ENCODE measurements around the gene EPHA7. TPM values are rescaled to one million over a fixed set of nuclear protein-coding genes. Genes with fewer than 3 reads are reported as not detected.

EPHA7 gene
- total RNA-seq, 2 experiments from 2014 or later, result not detected

DNA sequence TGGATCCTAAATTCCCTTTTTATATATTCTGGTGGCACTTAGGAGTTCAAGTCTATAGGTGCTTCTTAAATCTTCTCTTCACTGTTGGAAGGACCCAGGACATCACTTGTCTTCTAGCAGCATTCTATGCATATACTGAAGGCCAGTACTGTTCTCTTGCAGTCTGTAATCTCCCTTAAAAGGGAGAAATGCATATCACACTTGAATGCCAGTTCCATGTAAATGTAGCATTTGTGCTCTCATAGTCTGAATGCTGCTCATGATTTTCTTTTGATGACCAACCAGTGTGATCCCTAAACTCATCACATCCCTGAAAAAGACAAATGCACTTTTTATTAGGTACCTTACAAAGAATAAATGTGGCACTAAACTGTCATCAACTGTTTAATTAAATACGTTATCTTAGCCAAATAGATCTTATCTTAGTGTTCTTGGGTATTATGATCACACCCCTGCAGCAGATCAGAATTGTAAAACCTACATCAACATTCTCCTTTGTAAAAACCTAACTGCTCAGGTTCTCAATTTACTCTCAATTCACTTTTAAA lies 176.1 kb downstream of the EPHA7 start:
- no peak for DNase-seq (ENCODE audit: low spot score)
- CTCF ChIA-PET (ENCODE audit: unreplicated experiment), result no interaction called here
- Histone ChIP-seq H2AFZ (ENCODE audit: low read length) (no peak overlapping the region), H3K4me2 (ENCODE audit: low read length) (no peak overlapping the region), H3K9me3 (ENCODE audit: low read length) (no peaks in the 10 kb centered on the region), H3K9me2 (ENCODE audit: insufficient read depth, low read length) (no peaks in the 10 kb centered on the region), H4K20me1 (ENCODE audit: insufficient read depth, low read length) (no peaks in the 10 kb centered on the region), H3K27ac (ENCODE audit: low read depth, low read length, poor library complexity, severe bottlenecking) (no peak overlapping the region), H3K36me3 (ENCODE audit: insufficient read depth, low read length) (no peaks in the 10 kb centered on the region), H3K4me1 (ENCODE audit: insufficient read depth, low read length, poor library complexity, severe bottlenecking) (no peaks in the 10 kb centered on the region), H3K4me3 (ENCODE audit: low read depth, low read length, poor library complexity, severe bottlenecking) (no peak overlapping the region), H3K79me2 (ENCODE audit: insufficient read depth, low read depth, low read length) (no peaks in the 10 kb centered on the region)
- POLR2A ChIA-PET, result interaction anchor here (0.6 to 0.7 kb wide), 2 partner anchors 141 to 281 kb away, joined by 3 read pairs; no protein-coding TSS in a partner anchor
- TF ChIP-seq EZH2phosphoT487 (IDR thresholded peaks at IDR 0.05; ENCODE audit: borderline replicate concordance, low read depth, low read length), result no peak
- TF ChIP-seq, protein P1, sequence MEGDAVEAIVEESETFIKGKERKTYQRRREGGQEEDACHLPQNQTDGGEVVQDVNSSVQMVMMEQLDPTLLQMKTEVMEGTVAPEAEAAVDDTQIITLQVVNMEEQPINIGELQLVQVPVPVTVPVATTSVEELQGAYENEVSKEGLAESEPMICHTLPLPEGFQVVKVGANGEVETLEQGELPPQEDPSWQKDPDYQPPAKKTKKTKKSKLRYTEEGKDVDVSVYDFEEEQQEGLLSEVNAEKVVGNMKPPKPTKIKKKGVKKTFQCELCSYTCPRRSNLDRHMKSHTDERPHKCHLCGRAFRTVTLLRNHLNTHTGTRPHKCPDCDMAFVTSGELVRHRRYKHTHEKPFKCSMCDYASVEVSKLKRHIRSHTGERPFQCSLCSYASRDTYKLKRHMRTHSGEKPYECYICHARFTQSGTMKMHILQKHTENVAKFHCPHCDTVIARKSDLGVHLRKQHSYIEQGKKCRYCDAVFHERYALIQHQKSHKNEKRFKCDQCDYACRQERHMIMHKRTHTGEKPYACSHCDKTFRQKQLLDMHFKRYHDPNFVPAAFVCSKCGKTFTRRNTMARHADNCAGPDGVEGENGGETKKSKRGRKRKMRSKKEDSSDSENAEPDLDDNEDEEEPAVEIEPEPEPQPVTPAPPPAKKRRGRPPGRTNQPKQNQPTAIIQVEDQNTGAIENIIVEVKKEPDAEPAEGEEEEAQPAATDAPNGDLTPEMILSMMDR (conservative IDR thresholded peaks at IDR 0.05; ENCODE audit: low read length), result no peak
- intact Hi-C loops (cut with micrococcal nuclease; ENCODE audit: unreplicated experiment), result no loop called here
- BruUV-seq (replicated peaks), result no TSS peak

DNA sequence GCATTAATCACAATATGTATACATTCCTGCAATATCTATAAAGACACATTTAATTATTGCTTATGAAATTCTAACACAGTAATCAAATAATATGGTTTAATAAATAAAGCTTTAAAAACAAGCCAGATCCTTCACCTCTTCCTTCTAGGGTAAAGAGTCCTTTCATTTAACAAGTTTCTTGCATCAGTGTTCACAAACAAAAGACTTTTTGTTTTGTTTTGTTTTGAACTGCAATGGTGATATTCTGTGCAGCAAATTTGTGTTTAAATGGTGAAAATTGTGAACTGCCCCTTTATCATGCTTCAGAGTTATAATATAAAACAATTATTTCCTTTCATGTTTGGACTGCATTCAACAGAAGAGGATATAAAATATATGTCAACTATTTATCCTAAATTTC lies 177.3 kb downstream of the EPHA7 start:
- no peaks in the 10 kb centered on the region for H4K20me1 ChIP-seq (ENCODE audit: insufficient read depth, low read length)
- H2AFZ ChIP-seq (ENCODE audit: low read length), result no peak overlapping the region
- ChIA-PET POLR2A (no interaction called here), CTCF (ENCODE audit: unreplicated experiment) (no interaction called here)
- no peak for DNase-seq (ENCODE audit: low spot score)
- no peaks in the 10 kb centered on the region for H3K4me1 ChIP-seq (ENCODE audit: insufficient read depth, low read length, poor library complexity, severe bottlenecking)
- no peak overlapping the region for H3K4me2 ChIP-seq (ENCODE audit: low read length)
- H3K27ac ChIP-seq (ENCODE audit: low read depth, low read length, poor library complexity, severe bottlenecking), result no peak overlapping the region
- intact Hi-C loops (cut with micrococcal nuclease; ENCODE audit: unreplicated experiment), result no loop called here
- TF ChIP-seq, protein P1 (conservative IDR thresholded peaks at IDR 0.05; ENCODE audit: low read length), result no peak
- TF ChIP-seq EZH2phosphoT487 (IDR thresholded peaks at IDR 0.05; ENCODE audit: borderline replicate concordance, low read depth, low read length), result no peak
- no peaks in the 10 kb centered on the region for H3K9me2 ChIP-seq (ENCODE audit: insufficient read depth, low read length)
- no peak overlapping the region for H3K4me3 ChIP-seq (ENCODE audit: low read depth, low read length, poor library complexity, severe bottlenecking)
- no peaks in the 10 kb centered on the region for H3K36me3 ChIP-seq (ENCODE audit: insufficient read depth, low read length)
- no peaks in the 10 kb centered on the region for H3K79me2 ChIP-seq (ENCODE audit: insufficient read depth, low read depth, low read length)
- no TSS peak for BruUV-seq (replicated peaks)
- H3K9me3 ChIP-seq (ENCODE audit: low read length), result no peaks in the 10 kb centered on the region

DNA sequence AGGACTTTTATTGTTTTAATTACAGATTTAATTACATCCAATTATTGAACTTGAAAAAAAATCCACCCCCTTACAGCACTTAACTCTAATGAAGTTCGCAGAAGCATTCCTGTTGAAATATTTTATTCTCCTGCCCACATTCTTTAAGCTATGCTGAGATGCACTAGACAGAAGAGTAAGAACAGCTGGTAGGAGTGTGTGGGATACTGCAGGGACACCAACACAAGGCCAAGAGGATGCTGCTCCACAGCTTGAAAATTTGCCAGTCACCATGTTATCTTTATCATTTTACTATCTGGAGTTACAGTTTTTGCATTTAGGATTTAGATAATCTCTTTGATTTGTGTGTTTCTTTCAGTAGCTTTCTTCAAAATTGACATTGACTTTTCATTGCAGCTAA lies 180.7 kb downstream of the EPHA7 start:
- H3K4me2 ChIP-seq (ENCODE audit: low read length), result no peak overlapping the region
- no TSS peak for BruUV-seq (replicated peaks)
- no peak overlapping the region for H2AFZ ChIP-seq (ENCODE audit: low read length)
- no peak overlapping the region for H3K4me3 ChIP-seq (ENCODE audit: low read depth, low read length, poor library complexity, severe bottlenecking)
- H3K36me3 ChIP-seq (ENCODE audit: insufficient read depth, low read length), result no peaks in the 10 kb centered on the region
- intact Hi-C loops (cut with micrococcal nuclease; ENCODE audit: unreplicated experiment), result no loop called here
- DNase-seq (ENCODE audit: low spot score), result no peak
- H3K9me3 ChIP-seq (ENCODE audit: low read length), result no peaks in the 10 kb centered on the region
- H3K79me2 ChIP-seq (ENCODE audit: insufficient read depth, low read depth, low read length), result no peaks in the 10 kb centered on the region
- no peak overlapping the region for H3K27ac ChIP-seq (ENCODE audit: low read depth, low read length, poor library complexity, severe bottlenecking)
- ChIA-PET POLR2A (no interaction called here), CTCF (ENCODE audit: unreplicated experiment) (no interaction called here)
- no peaks in the 10 kb centered on the region for H4K20me1 ChIP-seq (ENCODE audit: insufficient read depth, low read length)
- no peak for TF ChIP-seq EZH2phosphoT487 (IDR thresholded peaks at IDR 0.05; ENCODE audit: borderline replicate concordance, low read depth, low read length)
- TF ChIP-seq, protein P1 (conservative IDR thresholded peaks at IDR 0.05; ENCODE audit: low read length), result no peak
- H3K4me1 ChIP-seq (ENCODE audit: insufficient read depth, low read length, poor library complexity, severe bottlenecking), result no peaks in the 10 kb centered on the region
- H3K9me2 ChIP-seq (ENCODE audit: insufficient read depth, low read length), result no peaks in the 10 kb centered on the region

All from OCI-LY7 (cell line).